Measurements from ENCODE around the gene SDHB. TPM values are rescaled to one million over a fixed set of nuclear protein-coding genes. Genes with fewer than 3 reads are reported as not detected.

SDHB gene
- total and polyA plus RNA-seq, 9 of the 15 experiments (the other 6 are each of a cell fraction or from before 2014, with no cell fraction given), result 207 to 554 (median 365) TPM

DNA sequence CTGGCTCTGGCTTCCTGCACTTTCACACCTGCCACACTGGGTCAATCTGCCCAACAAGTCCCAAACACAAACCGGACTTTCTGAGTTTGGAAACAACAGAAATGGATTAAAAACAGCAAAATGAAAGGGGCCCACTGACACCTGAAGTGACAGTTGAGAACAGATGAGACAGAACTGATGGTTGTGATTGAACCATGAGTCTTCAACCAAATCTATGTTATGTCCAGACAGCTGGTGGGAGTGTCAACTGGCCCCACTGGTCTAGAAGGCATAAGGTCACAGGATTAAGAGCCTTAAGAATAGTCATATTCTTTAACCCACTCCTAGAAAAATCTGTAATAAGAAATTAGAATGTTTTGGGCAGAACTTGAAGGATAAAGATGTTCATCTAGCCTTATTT is 29.1 kb downstream of the SDHB start (continued):
- TF ChIP-seq ZNF589 (CRISPR knock-in tag; IDR thresholded peaks at IDR 0.05; ENCODE audit: low read depth), result no peak
- no peak for TF ChIP-seq TCF7L2 (IDR thresholded peaks at IDR 0.05; ENCODE audit: low read depth, low read length)
- no peak for TF ChIP-seq ZNF408 (CRISPR knock-in tag; IDR thresholded peaks at IDR 0.05; ENCODE audit: low read depth)

DNA sequence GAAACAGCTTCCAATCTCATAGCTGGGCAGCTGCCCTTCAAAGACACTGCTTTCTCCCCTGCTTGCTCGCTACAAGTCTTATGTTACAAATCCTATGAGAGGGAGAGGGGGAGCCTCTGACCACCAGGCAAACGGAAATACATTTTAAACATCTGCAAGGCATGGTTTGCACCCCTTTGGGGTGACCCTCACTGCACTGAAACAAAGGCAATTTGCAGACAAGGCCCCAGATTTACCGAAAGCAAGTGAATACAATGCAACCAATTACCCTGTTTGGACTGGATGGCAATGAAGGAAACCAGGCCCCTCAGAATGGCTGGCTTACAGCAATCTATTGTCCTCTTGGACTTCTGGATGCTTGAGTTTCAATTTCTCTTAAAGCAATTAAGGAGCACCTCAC is 30.3 kb downstream of the SDHB start:
- BruUV-seq (replicated peaks), result no TSS peak
- Histone ChIP-seq H3K9me3 (replicated peaks; ENCODE audit: control insufficient read depth, insufficient read depth, low read depth, low read length) (no peaks in the 10 kb centered on the region), H2AFZ (ENCODE audit: low read depth, low read length) (no peak overlapping the region), H3K4me1 (replicated peaks in 1 of 2; ENCODE audit: control insufficient read depth in 2 of 2, insufficient read depth in 2 of 2, low read length in 2 of 2) (no peaks in the 10 kb centered on the region), H3K79me2 (ENCODE audit: control insufficient read depth, insufficient read depth, low read length) (no peaks in the 10 kb centered on the region), H3K27ac (ENCODE audit: extremely low read depth, low read depth, low read length) (no peak overlapping the region), H3K9me1 (ENCODE audit: control insufficient read depth, insufficient read depth, low read length) (no peaks in the 10 kb centered on the region), H3K36me3 (ENCODE audit: control insufficient read depth, insufficient read depth, low read length) (peaks cover 98% of the 10 kb centered on the region), H3K4me3 (no peak overlapping the region), H3K9ac (ENCODE audit: insufficient read depth in 1 of 2, low read depth in 2 of 2, low read length in 2 of 2) (no peak overlapping the region), H4K20me1 (replicated peaks; ENCODE audit: control insufficient read depth, insufficient read depth, low read length) (no peaks in the 10 kb centered on the region), H3K27me3 (ENCODE audit: control insufficient read depth in 2 of 2, insufficient read depth in 2 of 2, low read length in 2 of 2) (no peaks in the 10 kb centered on the region), H3K4me2 (ENCODE audit: insufficient read depth, low read length) (no peak overlapping the region)
- in situ Hi-C loops (cut with MboI) (no loop called here), intact Hi-C loops (cut with micrococcal nuclease) (no loop called here)
- ChIA-PET POLR2A (interaction anchor here (0.6 to 3.3 kb wide), 2 partner anchors 10 to 313 kb away, joined by 3 to 16 read pairs; no protein-coding TSS in a partner anchor), CTCF (ENCODE audit: low intra/inter-chr PET ratio) (no interaction called here)
- ATAC-seq (no peak), DNase-seq (ENCODE audit: extremely low read depth in 1 of 4, low spot score in 3 of 4) (no peak), FAIRE-seq (no peak)
- 83% methylated on average over 3 of the region's 3 CpGs for WGBS (ENCODE audit: insufficient coverage, low coverage, missing lambda C conversion rate)
- TF ChIP-seq ZNF766 (CRISPR knock-in tag; conservative IDR thresholded peaks at IDR 0.05) (no peak), RBBP5 (IDR thresholded peaks at IDR 0.05; ENCODE audit: borderline replicate concordance, insufficient read depth, low read length, poor library complexity, severe bottlenecking) (no peak), TEAD2 (tag; IDR thresholded peaks at IDR 0.05) (no peak), L3MBTL2 (IDR thresholded peaks at IDR 0.05) (no peak), ZBTB17 (CRISPR knock-in tag; IDR thresholded peaks at IDR 0.05) (no peak), ZZZ3 (IDR thresholded peaks at IDR 0.05) (no peak), BACH1 (tag; IDR thresholded peaks at IDR 0.05) (no peak), IFI16 (CRISPR knock-in tag; IDR thresholded peaks at IDR 0.05) (no peak), DIDO1 (tag; IDR thresholded peaks at IDR 0.05; ENCODE audit: low read depth) (no peak), RFX1 (IDR thresholded peaks at IDR 0.05) (no peak), NFXL1 (CRISPR knock-in tag; IDR thresholded peaks at IDR 0.05) (no peak), FOS (IDR thresholded peaks at IDR 0.05; ENCODE audit: extremely low read depth, insufficient read length) (no peak), ZNF134 (CRISPR knock-in tag; conservative IDR thresholded peaks at IDR 0.05) (no peak)
- TF ChIP-seq, protein P1, sequence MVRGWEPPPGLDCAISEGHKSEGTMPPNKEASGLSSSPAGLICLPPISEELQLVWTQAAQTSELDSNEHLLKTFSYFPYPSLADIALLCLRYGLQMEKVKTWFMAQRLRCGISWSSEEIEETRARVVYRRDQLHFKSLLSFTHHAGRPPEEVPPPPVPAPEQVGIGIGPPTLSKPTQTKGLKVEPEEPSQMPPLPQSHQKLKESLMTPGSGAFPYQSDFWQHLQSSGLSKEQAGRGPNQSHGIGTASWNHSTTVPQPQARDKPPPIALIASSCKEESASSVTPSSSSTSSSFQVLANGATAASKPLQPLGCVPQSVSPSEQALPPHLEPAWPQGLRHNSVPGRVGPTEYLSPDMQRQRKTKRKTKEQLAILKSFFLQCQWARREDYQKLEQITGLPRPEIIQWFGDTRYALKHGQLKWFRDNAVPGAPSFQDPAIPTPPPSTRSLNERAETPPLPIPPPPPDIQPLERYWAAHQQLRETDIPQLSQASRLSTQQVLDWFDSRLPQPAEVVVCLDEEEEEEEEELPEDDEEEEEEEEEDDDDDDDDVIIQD (CRISPR knock-in tag; IDR thresholded peaks at IDR 0.05), result no peak
- TF ChIP-seq, protein P2, sequence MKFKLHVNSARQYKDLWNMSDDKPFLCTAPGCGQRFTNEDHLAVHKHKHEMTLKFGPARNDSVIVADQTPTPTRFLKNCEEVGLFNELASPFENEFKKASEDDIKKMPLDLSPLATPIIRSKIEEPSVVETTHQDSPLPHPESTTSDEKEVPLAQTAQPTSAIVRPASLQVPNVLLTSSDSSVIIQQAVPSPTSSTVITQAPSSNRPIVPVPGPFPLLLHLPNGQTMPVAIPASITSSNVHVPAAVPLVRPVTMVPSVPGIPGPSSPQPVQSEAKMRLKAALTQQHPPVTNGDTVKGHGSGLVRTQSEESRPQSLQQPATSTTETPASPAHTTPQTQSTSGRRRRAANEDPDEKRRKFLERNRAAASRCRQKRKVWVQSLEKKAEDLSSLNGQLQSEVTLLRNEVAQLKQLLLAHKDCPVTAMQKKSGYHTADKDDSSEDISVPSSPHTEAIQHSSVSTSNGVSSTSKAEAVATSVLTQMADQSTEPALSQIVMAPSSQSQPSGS (CRISPR knock-in tag; IDR thresholded peaks at IDR 0.05), result no peak
- TF ChIP-seq, protein P3, sequence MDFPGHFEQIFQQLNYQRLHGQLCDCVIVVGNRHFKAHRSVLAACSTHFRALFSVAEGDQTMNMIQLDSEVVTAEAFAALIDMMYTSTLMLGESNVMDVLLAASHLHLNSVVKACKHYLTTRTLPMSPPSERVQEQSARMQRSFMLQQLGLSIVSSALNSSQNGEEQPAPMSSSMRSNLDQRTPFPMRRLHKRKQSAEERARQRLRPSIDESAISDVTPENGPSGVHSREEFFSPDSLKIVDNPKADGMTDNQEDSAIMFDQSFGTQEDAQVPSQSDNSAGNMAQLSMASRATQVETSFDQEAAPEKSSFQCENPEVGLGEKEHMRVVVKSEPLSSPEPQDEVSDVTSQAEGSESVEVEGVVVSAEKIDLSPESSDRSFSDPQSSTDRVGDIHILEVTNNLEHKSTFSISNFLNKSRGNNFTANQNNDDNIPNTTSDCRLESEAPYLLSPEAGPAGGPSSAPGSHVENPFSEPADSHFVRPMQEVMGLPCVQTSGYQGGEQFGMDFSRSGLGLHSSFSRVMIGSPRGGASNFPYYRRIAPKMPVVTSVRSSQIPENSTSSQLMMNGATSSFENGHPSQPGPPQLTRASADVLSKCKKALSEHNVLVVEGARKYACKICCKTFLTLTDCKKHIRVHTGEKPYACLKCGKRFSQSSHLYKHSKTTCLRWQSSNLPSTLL (IDR thresholded peaks at IDR 0.05), result no peak
